SK-N-MC (cell line): Measurements from ENCODE around the gene BRIP1.

Experiments
- EZH2 ChIP-seq: fragments of 200-600 bp; sonication (generic); IDR thresholded peaks from one replicate; pipeline ENCODE4 v1.6.1; 2017; ENCODE audit warnings: antibody characterized with exemption
- FOXP2 ChIP-seq: optimal IDR thresholded peaks from 2 replicates; pipeline ENCODE3; 2011; ENCODE audit warnings: mild to moderate bottlenecking, moderate library complexity; ENCODE audit not compliant: insufficient read depth; ENCODE audit errors: extremely low read length, control extremely low read depth
- POLR2AphosphoS5 ChIP-seq: IDR thresholded peaks from 2 replicates; pipeline ENCODE4 v1.6.1; 2012; ENCODE audit warnings: mild to moderate bottlenecking, low read depth, low read length, borderline replicate concordance

DNA sequence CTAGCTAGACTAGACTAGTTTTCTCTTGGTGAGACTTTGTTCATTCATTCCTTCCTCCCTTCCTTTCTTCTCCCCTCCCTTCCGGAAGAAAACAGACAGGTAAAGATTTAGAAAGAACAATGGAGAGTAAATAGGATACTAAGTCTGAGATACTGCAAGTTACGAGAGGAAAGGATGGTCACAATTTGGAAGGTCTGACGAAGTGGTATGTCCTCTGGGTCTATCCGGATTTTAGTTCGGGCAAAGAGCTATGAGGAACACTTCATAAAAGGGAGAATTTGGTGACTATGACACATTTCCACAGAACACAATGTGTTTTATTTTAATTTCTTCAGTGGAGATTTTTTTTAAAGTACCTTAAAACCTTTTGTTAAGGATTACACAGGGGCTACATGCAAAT is 107.7 kb downstream of the BRIP1 start:
- no peak for TF ChIP-seq EZH2
- TF ChIP-seq POLR2AphosphoS5 = no peak
- no peak for TF ChIP-seq FOXP2
